Type B pancreatic cell (in vitro differentiated cells): ENCODE data around the gene OSBPL2. TPM values are rescaled to one million over a fixed set of nuclear protein-coding genes. Genes with fewer than 3 reads are reported as not detected.

Experiments
- DNase-seq: peaks from one replicate; pipeline ENCODE4 v3.0.0; 2021; ENCODE audit warnings: mixed read lengths; ENCODE audit not compliant: unreplicated experiment; ENCODE audit errors: extremely low spot score
- H3K27ac Mint-ChIP-seq: 2 replicates; pipeline ENCODE4 v1.8.0; 2021; ENCODE audit warnings: mild to moderate bottlenecking, mixed read lengths
- H3K27me3 Mint-ChIP-seq: 2 replicates; pipeline ENCODE4 v1.8.0; 2021; ENCODE audit warnings: mixed read lengths
- H3K36me3 Mint-ChIP-seq: 2 replicates; pipeline ENCODE4 v1.8.0; 2021; ENCODE audit warnings: mixed read lengths
- H3K4me1 Mint-ChIP-seq: one replicate; pipeline ENCODE4 v1.8.0; 2021; ENCODE audit warnings: mixed read lengths; ENCODE audit not compliant: unreplicated experiment
- H3K4me3 Mint-ChIP-seq: 2 replicates; pipeline ENCODE4 v1.8.0; 2021; ENCODE audit warnings: mild to moderate bottlenecking, mixed read lengths
- H3K9me3 Mint-ChIP-seq: 2 replicates; pipeline ENCODE4 v1.8.0; 2021; ENCODE audit warnings: mixed read lengths
- total RNA-seq: library from RNA; stranded (reverse); gene quantifications from 2 replicates; pipeline ENCODE4 v1.2.1, GENCODE V29; 2021; ENCODE audit warnings: low replicate concordance
- TF ChIP-seq, protein P1 (sequence below): fragments of 200-600 bp; sonication (generic); conservative IDR thresholded peaks from 2 replicates; pipeline ENCODE4 v1.5.0; 2021; ENCODE audit warnings: antibody characterized with exemption, mild to moderate bottlenecking

The OSBPL2 gene
- total RNA-seq, 1 donor from 2014 or later: 43.7 TPM

DNA sequence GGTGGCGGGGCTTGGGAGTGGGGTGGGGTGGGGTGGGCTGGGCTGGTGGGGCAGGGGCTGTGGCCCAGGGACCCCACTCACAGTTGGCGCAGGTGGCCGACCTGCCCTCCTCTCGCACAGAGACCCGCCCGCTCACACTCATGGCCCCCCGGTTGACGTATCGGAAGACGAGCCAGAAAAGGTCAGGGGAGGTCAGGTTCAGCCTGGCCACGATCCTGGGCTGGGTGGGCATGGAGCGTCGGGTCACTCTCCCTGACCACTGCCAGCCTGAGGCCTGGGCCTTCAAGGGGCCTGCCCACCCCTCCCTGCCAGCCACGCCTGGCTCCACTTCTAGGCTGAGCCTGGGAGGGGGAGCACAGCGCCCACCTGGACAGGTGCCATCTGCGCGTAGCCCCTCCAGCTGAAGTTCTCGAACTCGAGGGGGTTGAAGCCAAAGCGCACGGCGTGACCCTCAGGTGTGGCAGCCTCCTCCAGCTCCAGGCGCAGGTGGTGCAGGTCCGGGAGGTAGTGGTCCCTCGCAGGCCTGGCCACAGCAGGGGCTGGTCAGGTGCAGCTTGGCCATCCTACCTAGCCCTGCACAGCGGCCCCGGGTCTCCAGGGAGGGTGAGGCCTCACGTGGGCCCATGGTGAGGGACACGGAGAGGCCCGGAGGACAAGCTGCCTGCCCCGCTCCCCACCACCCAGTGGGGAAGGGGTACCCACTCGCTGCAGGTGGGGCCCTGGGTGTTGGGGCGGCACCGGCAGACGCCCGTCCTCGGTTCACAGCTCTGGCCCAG is 95.7 kb downstream of the OSBPL2 start:
- DNase-seq: no peak
- TF ChIP-seq, protein P1, sequence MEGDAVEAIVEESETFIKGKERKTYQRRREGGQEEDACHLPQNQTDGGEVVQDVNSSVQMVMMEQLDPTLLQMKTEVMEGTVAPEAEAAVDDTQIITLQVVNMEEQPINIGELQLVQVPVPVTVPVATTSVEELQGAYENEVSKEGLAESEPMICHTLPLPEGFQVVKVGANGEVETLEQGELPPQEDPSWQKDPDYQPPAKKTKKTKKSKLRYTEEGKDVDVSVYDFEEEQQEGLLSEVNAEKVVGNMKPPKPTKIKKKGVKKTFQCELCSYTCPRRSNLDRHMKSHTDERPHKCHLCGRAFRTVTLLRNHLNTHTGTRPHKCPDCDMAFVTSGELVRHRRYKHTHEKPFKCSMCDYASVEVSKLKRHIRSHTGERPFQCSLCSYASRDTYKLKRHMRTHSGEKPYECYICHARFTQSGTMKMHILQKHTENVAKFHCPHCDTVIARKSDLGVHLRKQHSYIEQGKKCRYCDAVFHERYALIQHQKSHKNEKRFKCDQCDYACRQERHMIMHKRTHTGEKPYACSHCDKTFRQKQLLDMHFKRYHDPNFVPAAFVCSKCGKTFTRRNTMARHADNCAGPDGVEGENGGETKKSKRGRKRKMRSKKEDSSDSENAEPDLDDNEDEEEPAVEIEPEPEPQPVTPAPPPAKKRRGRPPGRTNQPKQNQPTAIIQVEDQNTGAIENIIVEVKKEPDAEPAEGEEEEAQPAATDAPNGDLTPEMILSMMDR: no peak
- no peaks in the 10 kb centered on the region for H3K4me1 Mint-ChIP-seq
- no peak overlapping the region for H3K27ac Mint-ChIP-seq
- H3K9me3 Mint-ChIP-seq: no peaks in the 10 kb centered on the region
- no peaks in the 10 kb centered on the region for H3K36me3 Mint-ChIP-seq
- H3K27me3 Mint-ChIP-seq: no peaks in the 10 kb centered on the region
- no peak overlapping the region for H3K4me3 Mint-ChIP-seq

DNA sequence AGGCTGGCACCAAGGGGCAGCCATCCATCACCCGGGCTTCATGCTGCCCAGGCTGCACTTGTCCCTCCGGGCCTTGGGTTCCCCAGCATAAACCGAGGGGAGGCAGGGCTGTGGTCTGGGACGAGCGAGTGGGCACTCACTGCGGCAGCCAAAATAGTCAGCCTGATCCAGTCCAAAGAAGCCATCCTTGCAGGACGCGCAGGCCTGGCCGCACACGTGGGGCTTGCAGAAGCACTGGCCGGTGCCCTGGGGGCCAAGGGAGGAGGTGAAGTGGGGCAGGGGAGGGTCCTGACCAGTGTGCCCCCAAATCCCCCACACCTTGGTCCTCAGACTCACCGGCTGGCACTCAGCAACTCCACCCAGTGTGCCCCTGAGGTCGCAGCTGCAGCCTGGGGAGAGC is 96.6 kb downstream of the OSBPL2 start:
- Mint-ChIP-seq H3K36me3 (peaks cover 5% of the 10 kb centered on the region), H3K27ac (no peak overlapping the region), H3K9me3 (no peaks in the 10 kb centered on the region), H3K4me3 (no peak overlapping the region), H3K27me3 (no peaks in the 10 kb centered on the region), H3K4me1 (no peaks in the 10 kb centered on the region)
- TF ChIP-seq, protein P1: no peak
- DNase-seq: no peak

DNA sequence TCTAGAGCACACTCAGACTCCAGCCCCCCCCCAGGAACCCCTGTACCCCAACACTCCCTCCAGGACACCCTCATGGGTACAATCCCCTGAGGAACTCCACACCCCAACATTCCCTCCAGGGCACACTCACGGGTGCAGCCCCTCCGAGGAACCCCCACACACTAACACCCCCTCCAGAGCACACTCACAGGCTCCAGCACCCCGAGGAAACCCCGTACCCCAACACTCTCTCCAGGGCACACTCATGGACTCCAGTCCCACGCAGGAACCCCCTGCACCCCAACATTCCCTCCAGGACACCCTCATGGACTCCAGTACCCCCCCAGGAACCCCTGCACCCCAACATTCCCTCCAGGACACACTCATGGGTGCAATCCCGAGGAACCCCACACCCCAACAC is 97.2 kb downstream of the OSBPL2 start:
- no peak overlapping the region for H3K4me3 Mint-ChIP-seq
- TF ChIP-seq, protein P1: no peak
- H3K36me3 Mint-ChIP-seq: peaks cover 7% of the 10 kb centered on the region
- no peak overlapping the region for H3K27ac Mint-ChIP-seq
- DNase-seq: no peak
- no peaks in the 10 kb centered on the region for H3K4me1 Mint-ChIP-seq
- no peaks in the 10 kb centered on the region for H3K27me3 Mint-ChIP-seq
- no peaks in the 10 kb centered on the region for H3K9me3 Mint-ChIP-seq

GRCh38 chr20:62336329-62336728 is 98.0 kb downstream of the OSBPL2 start:
- H3K4me3 Mint-ChIP-seq: no peak overlapping the region
- peaks cover 7% of the 10 kb centered on the region for H3K36me3 Mint-ChIP-seq
- H3K9me3 Mint-ChIP-seq: no peaks in the 10 kb centered on the region
- H3K27ac Mint-ChIP-seq: peak overlapping the region; percentile 18
- TF ChIP-seq, protein P1: no peak
- no peaks in the 10 kb centered on the region for H3K4me1 Mint-ChIP-seq
- DNase-seq: no peak
- H3K27me3 Mint-ChIP-seq: no peaks in the 10 kb centered on the region

DNA sequence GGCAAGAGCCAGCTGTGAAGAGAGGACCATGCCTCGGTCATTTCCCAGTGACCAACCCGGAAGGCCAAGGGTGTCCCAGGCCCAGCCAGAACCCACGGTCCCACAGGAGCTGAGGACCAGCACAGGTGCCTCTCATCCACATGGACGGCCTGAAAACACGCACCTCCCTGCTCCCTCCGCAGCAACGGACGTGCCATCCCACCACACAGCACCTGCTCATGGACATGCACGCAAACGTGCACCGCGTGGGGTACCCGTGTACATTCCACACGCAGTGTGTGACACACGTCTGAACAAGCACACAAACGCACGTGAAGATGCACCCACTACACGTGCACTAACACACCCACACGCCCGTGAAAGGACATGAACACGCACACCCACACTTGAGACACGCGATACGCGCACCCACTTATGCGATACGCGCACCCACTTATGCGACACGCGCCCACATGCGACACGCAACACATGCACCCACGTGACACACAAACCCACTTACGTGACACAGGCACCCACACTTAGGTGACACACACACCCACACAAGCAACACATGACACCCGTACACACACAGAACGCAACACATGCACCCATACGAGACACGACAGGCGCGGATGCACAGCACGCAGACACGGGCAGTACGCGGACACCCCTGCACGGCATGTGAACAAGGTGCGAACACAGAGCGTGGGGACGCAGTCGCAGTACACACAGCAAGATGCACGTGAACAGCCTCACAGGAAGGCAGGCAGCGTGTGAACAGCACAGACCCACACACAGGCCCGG is 98.6 kb downstream of the OSBPL2 start:
- DNase-seq: no peak
- TF ChIP-seq, protein P1: no peak
- Mint-ChIP-seq H3K4me1 (no peaks in the 10 kb centered on the region), H3K27me3 (no peaks in the 10 kb centered on the region), H3K9me3 (no peaks in the 10 kb centered on the region), H3K4me3 (no peak overlapping the region), H3K27ac (peak overlapping the region; percentile 53), H3K36me3 (peaks cover 10% of the 10 kb centered on the region)
